IMR-90 (cell line): ENCODE results near the gene NPRL2.

ENCODE experiments used
- BHLHE40 ChIP-seq: fragments of 150-350 bp; IDR thresholded peaks from 2 replicates; pipeline ENCODE4 v1.6.1; 2016; ENCODE audit warnings: mild to moderate bottlenecking, low read depth, low read length
- CEBPB ChIP-seq: IDR thresholded peaks from 2 replicates; pipeline ENCODE4 v1.6.1; 2012; ENCODE audit warnings: low read depth, low read length, improper control_type of control experiment
- CTCF ChIP-seq: conservative IDR thresholded peaks from 2 replicates; pipeline ENCODE4 v1.5.1; 2012; ENCODE audit warnings: mild to moderate bottlenecking, low read depth, low read length, improper control_type of control experiment
- ELK1 ChIP-seq: fragments of 150-350 bp; IDR thresholded peaks from 2 replicates; pipeline ENCODE4 v1.6.1; 2016; ENCODE audit warnings: low read depth, mild to moderate bottlenecking, low read length, moderate library complexity, borderline replicate concordance
- FOS ChIP-seq: fragments of 150-350 bp; IDR thresholded peaks from 2 replicates; pipeline ENCODE4 v1.6.1; 2016; ENCODE audit warnings: low read depth, low read length
- MAFK ChIP-seq: IDR thresholded peaks from 2 replicates; pipeline ENCODE4 v1.6.1; 2012; ENCODE audit warnings: low read depth, low read length, improper control_type of control experiment
- MXI1 ChIP-seq: IDR thresholded peaks from 2 replicates; pipeline ENCODE4 v1.6.1; 2012; ENCODE audit warnings: low read depth, mild to moderate bottlenecking, low read length, moderate library complexity, borderline replicate concordance
- NFE2L2 ChIP-seq: fragments of 150-350 bp; IDR thresholded peaks from 2 replicates; pipeline ENCODE4 v1.6.1; 2016; ENCODE audit warnings: low read depth, mild to moderate bottlenecking, low read length
- POLR2A ChIP-seq: IDR thresholded peaks from 2 replicates; pipeline ENCODE4 v1.6.1; 2012; ENCODE audit warnings: mild to moderate bottlenecking, low read depth, low read length
- RAD21 ChIP-seq: IDR thresholded peaks from 2 replicates; pipeline ENCODE4 v1.6.1; 2012; ENCODE audit warnings: low read length, improper control_type of control experiment
- RCOR1 ChIP-seq: IDR thresholded peaks from 2 replicates; pipeline ENCODE4 v1.6.1; 2012; ENCODE audit warnings: mild to moderate bottlenecking, low read length, improper control_type of control experiment; ENCODE audit not compliant: insufficient replicate concordance
- RFX5 ChIP-seq: IDR thresholded peaks from 2 replicates; pipeline ENCODE4 v1.8.0; 2012; ENCODE audit warnings: low read depth, mild to moderate bottlenecking, low read length, moderate library complexity
- SMC3 ChIP-seq: fragments of 150-350 bp; IDR thresholded peaks from 2 replicates; pipeline ENCODE4 v1.6.1; 2016; ENCODE audit warnings: low read depth, mild to moderate bottlenecking, antibody characterized with exemption, low read length, moderate library complexity
- USF2 ChIP-seq: fragments of 150-350 bp; IDR thresholded peaks from 2 replicates; pipeline ENCODE4 v1.6.1; 2017; ENCODE audit warnings: mild to moderate bottlenecking, antibody characterized with exemption, low read length, low read depth

- TF ChIP-seq POLR2A (no peak), CTCF (no peak), ELK1 (no peak), CEBPB (no peak), RAD21 (no peak), SMC3 (no peak), USF2 (no peak), NFE2L2 (no peak), BHLHE40 (no peak), MXI1 (no peak), RFX5 (no peak), MAFK (no peak), FOS (no peak), RCOR1 (no peak)
Observed at GRCh38 chr3:50330330-50330729, 20.2 kb downstream of the NPRL2 start.
